Endothelial cell of umbilical vein (primary cell): Measurements from ENCODE around the gene TSPAN9. TPM values are rescaled to one million over a fixed set of nuclear protein-coding genes. Genes with fewer than 3 reads are reported as not detected.

Experiments used
- BruUV-seq: library from RNA; stranded (reverse); fragments of 400-500 nt; replicated peaks from 2 replicates; lab custom pipeline; 2021; lab: Mats Ljungman, UMichigan
- CTCF ChIA-PET: fragments of 300-600, 350-600 bp; sonication (Branson Sonifier 250); formaldehyde crosslinking; loops from one replicate; lab custom pipeline; 2021; ENCODE audit warnings: antibody characterized with exemption, inconsistent platforms; lab: Charles Lee
- POLR2A ChIA-PET: fragments of 300-600, 350-600 bp; sonication (Branson Sonifier 250); formaldehyde crosslinking; loops from one replicate; lab custom pipeline; 2021; ENCODE audit warnings: antibody characterized with exemption, inconsistent platforms; lab: Charles Lee
- DNase-seq: peaks from one replicate; pipeline ENCODE4 v3.0.0-alpha.2; 2011; ENCODE audit warnings: low read depth, low spot score
- FAIRE-seq: peaks from 2 replicates; lab custom pipeline; 2011; peaks lifted over from hg19 to GRCh38; lab: Jason Lieb, UNC
- H2AFZ ChIP-seq: 2 replicates; pipeline ENCODE4 v1.6.0; 2012; ENCODE audit warnings: low read depth, low read length, control low read depth, inconsistent platforms
- H3K27ac ChIP-seq: 2 replicates; pipeline ENCODE4 v1.5.1; 2011; ENCODE audit warnings: low read depth, mild to moderate bottlenecking, control low read depth, low read length, moderate library complexity; ENCODE audit not compliant: insufficient read depth
- H3K27me3 ChIP-seq, 2 experiments: 2 replicates each; pipeline versions ENCODE4 v1.6.0 to v1.6.1; 2011; ENCODE audit warnings: low read length in 2 of 2, mixed read lengths in 1 of 2; ENCODE audit not compliant: control insufficient read depth in 2 of 2, insufficient read depth in 2 of 2
- H3K36me3 ChIP-seq, 2 experiments: 2 replicates in 1 of 2; 3 replicates in 1 of 2; pipeline ENCODE4 v1.5.1; 2011; ENCODE audit warnings: low read length in 2 of 2, mild to moderate bottlenecking in 1 of 2, moderate library complexity in 1 of 2; ENCODE audit not compliant: control insufficient read depth in 2 of 2, insufficient read depth in 2 of 2; ENCODE audit errors: extremely low read depth in 1 of 2
- H3K4me1 ChIP-seq: 3 replicates; pipeline ENCODE4 v1.5.1; 2011; ENCODE audit warnings: mild to moderate bottlenecking, low read length; ENCODE audit not compliant: control insufficient read depth, insufficient read depth; ENCODE audit errors: extremely low read depth
- H3K4me2 ChIP-seq: 2 replicates; pipeline ENCODE4 v1.6.1; 2011; ENCODE audit warnings: low read length, control low read depth, mixed read lengths; ENCODE audit not compliant: insufficient read depth
- H3K4me3 ChIP-seq, 3 experiments: fragments of 200-600 bp in 1 of 3; sonication (generic), shearing (Covaris generic) in 1 of 3; replicated peaks in 1 of 3; 2 replicates each; pipeline ENCODE4 v1.5.1; 2011 to 2016; ENCODE audit warnings: control low read depth in 3 of 3, low read length in 3 of 3, mild to moderate bottlenecking in 2 of 3, inconsistent platforms in 1 of 3, low read depth in 1 of 3, moderate library complexity in 1 of 3; ENCODE audit not compliant: insufficient read depth in 1 of 3
- H3K79me2 ChIP-seq: 2 replicates; pipeline ENCODE4 v1.6.0; 2012; ENCODE audit warnings: low read length, inconsistent platforms; ENCODE audit not compliant: control insufficient read depth, insufficient read depth
- H3K9ac ChIP-seq: replicated peaks from 2 replicates; pipeline ENCODE3; 2011; ENCODE audit warnings: low read length, control low read depth; ENCODE audit not compliant: insufficient read depth; ENCODE audit errors: extremely low read depth
- H3K9me1 ChIP-seq: replicated peaks from 3 replicates; pipeline ENCODE4 v1.6.0; 2011; ENCODE audit warnings: mild to moderate bottlenecking, low read length; ENCODE audit not compliant: control insufficient read depth, insufficient read depth; ENCODE audit errors: extremely low read depth
- H3K9me3 ChIP-seq: replicated peaks from 2 replicates; pipeline ENCODE4 v1.5.1; 2012; ENCODE audit warnings: low read length, inconsistent platforms; ENCODE audit not compliant: control insufficient read depth, insufficient read depth
- H4K20me1 ChIP-seq: replicated peaks from 2 replicates; pipeline ENCODE3; 2011; ENCODE audit warnings: mild to moderate bottlenecking, low read length; ENCODE audit not compliant: control insufficient read depth, insufficient read depth; ENCODE audit errors: extremely low read depth
- CTCF ChIP-seq, 2 donors: IDR thresholded peaks; 1 replicate in 1 of 2; 2 replicates in 1 of 2; pipeline ENCODE4 v1.5.1; 2011; ENCODE audit warnings: low read length in 2 of 2, mild to moderate bottlenecking in 2 of 2, moderate library complexity in 2 of 2, control low read depth in 1 of 2, inconsistent platforms in 1 of 2, low read depth in 1 of 2; ENCODE audit not compliant: insufficient read depth in 1 of 2; ENCODE audit errors: extremely low read depth in 1 of 2
- FOS ChIP-seq: IDR thresholded peaks from 2 replicates; pipeline ENCODE4 v1.6.1; 2011; ENCODE audit warnings: mild to moderate bottlenecking, low read length, moderate library complexity, borderline replicate concordance; ENCODE audit not compliant: insufficient read depth
- GATA2 ChIP-seq: IDR thresholded peaks from 2 replicates; pipeline ENCODE4 v1.7.0; 2011; ENCODE audit warnings: low read depth, mild to moderate bottlenecking, moderate library complexity, mixed read lengths, low read length; ENCODE audit not compliant: insufficient read length, insufficient read depth
- JUN ChIP-seq: IDR thresholded peaks from 2 replicates; pipeline ENCODE4 v1.6.1; 2011; ENCODE audit warnings: borderline replicate concordance, low read depth; ENCODE audit not compliant: insufficient read length, insufficient read depth
- MAX ChIP-seq: IDR thresholded peaks from 2 replicates; pipeline ENCODE4 v1.6.1; 2011; ENCODE audit not compliant: insufficient read depth, insufficient read length
- MYC ChIP-seq: IDR thresholded peaks from one replicate; pipeline ENCODE4 v1.6.1; 2011; ENCODE audit warnings: mild to moderate bottlenecking, low read depth, low read length
- POLR2AphosphoS5 ChIP-seq: IDR thresholded peaks from 2 replicates; pipeline ENCODE4 v1.6.1; 2012; ENCODE audit warnings: low read depth, mild to moderate bottlenecking, control low read depth, low read length, moderate library complexity; ENCODE audit not compliant: insufficient read depth
- dilution Hi-C: fragments of 300-500 bp; cut with MboI; formaldehyde crosslinking; loops from one replicate; pipeline ENCODE4 v1.15.0; 2019; ENCODE audit warnings: low sequenced_read_pairs; ENCODE audit not compliant: extremely low pct_ligation_motif_present
- intact Hi-C: fragments of 100-400 bp; cut with micrococcal nuclease; formaldehyde crosslinking; loops from one replicate; pipeline ENCODE4 v1.10.0; 2022
- polyA plus RNA-seq, 4 experiments: library from polyadenylated mRNA; depleted of rRNA in 3 of 4; stranded (reverse) in 3 of 4; unstranded in 1 of 4; fragments of >200 nt; gene quantifications; 2 replicates each; pipeline versions ENCODE4 v1.2.1 to v1.2.3, GENCODE V29; 2011 to 2012; ENCODE audit warnings: missing spikeins in 1 of 4
- total RNA-seq: library from RNA; stranded (reverse); gene quantifications from 2 replicates; pipeline ENCODE4 v1.2.3, GENCODE V29; 2021

Gene TSPAN9
- total and polyA plus RNA-seq, 2 donors (not counting 3 experiments of a cell fraction or from before 2014, with no cell fraction given): 43.3 to 66.8 TPM

GRCh38 chr12:3152892-3153291, 75.7 kb downstream of the TSPAN9 start:
- no peak overlapping the region for H3K9ac ChIP-seq
- FAIRE-seq (peak; percentile 82), DNase-seq (peak; percentile 73)
- intact Hi-C loops (loop anchor here (1.0 to 5.0 kb wide), 5 partner anchors 11 to 124 kb away; no protein-coding TSS in a partner anchor), dilution Hi-C loops (no loop called here)
- no peaks in the 10 kb centered on the region for H3K79me2 ChIP-seq
- peaks cover 0 to 2% of the 10 kb centered on the region in 2 experiments for H3K36me3 ChIP-seq
- POLR2A ChIA-PET: interaction anchor here (0.6 kb wide), 1 partner anchor 30 kb away, joined by 3 read pairs; no protein-coding TSS in a partner anchor
- H2AFZ ChIP-seq: no peak overlapping the region
- CTCF ChIA-PET: interaction anchor here (0.9 to 3.5 kb wide), 16 partner anchors 9 to 147 kb away, joined by 3 to 20 read pairs (median 5); no protein-coding TSS in a partner anchor
- no peaks in the 10 kb centered on the region for H3K27me3 ChIP-seq
- TF ChIP-seq GATA2 (peak; percentile 53), FOS (no peak)
- peak overlapping the region; percentile 39 for H3K4me2 ChIP-seq
- no peaks in the 10 kb centered on the region for H3K9me3 ChIP-seq
- H3K4me3 ChIP-seq: no peak overlapping the region
- no peak overlapping the region for H3K27ac ChIP-seq
- peaks cover 42% of the 10 kb centered on the region for H3K4me1 ChIP-seq
- BruUV-seq: no TSS peak
- H3K9me1 ChIP-seq: no peaks in the 10 kb centered on the region
- H4K20me1 ChIP-seq: peaks cover 2% of the 10 kb centered on the region

GRCh38 chr12:3154006-3154405, 76.8 kb downstream of the TSPAN9 start:
- DNase-seq: no peak
- intact Hi-C loops: loop anchor here (5.0 kb wide), 3 partner anchors 48 to 123 kb away; no protein-coding TSS in a partner anchor
- BruUV-seq: no TSS peak

More at GRCh38 chr12:3154006-3154405, 76.8 kb downstream of the TSPAN9 start:
- Histone ChIP-seq H2AFZ (no peak overlapping the region), H3K4me1 (peaks cover 42% of the 10 kb centered on the region), H3K4me3 (no peak overlapping the region), H3K9me3 (no peaks in the 10 kb centered on the region), H3K9me1 (no peaks in the 10 kb centered on the region), H3K79me2 (no peaks in the 10 kb centered on the region), H3K4me2 (no peak overlapping the region), H4K20me1 (peaks cover 2% of the 10 kb centered on the region), H3K27me3 (no peaks in the 10 kb centered on the region), H3K36me3 (no peaks in the 10 kb centered on the region), H3K9ac (no peak overlapping the region), H3K27ac (no peak overlapping the region)
- CTCF ChIA-PET: interaction anchor here (0.7 to 3.5 kb wide), 12 partner anchors 11 to 146 kb away, joined by 3 to 20 read pairs (median 6); no protein-coding TSS in a partner anchor
- POLR2A ChIA-PET: no interaction called here
- FAIRE-seq: no peak
- dilution Hi-C loops: no loop called here
- TF ChIP-seq MYC (no peak), JUN (no peak), CTCF (IDR thresholded peaks at IDR 0.05; ENCODE audit: extremely low read depth in 1 of 2, insufficient read depth in 1 of 2, low read depth in 1 of 2, low read length in 2 of 2) (no peak), POLR2AphosphoS5 (no peak), MAX (no peak), GATA2 (no peak)
